GM12878 (cell line): ENCODE measurements around the gene SSRP1. TPM values are rescaled to one million over a fixed set of nuclear protein-coding genes. Genes with fewer than 3 reads are reported as not detected.

Source experiments
- ATAC-seq: fragments of 200-7000 bp; cut with Tn5 transposase; 3 replicates; pipeline ENCODE4 v1.9.1; 2020; ENCODE audit warnings: mild to moderate bottlenecking, moderate library complexity
- BruUV-seq: library from RNA; stranded (reverse); fragments of 400-500 nt; replicated peaks from 2 replicates; lab custom pipeline; 2021; lab: Mats Ljungman, UMichigan
- CTCF ChIA-PET: fragments of 300-600 bp; sonication (Branson Sonifier 250); formaldehyde crosslinking; extraction: SDS; loops from one replicate; lab custom pipeline; 2021; ENCODE audit warnings: inconsistent platforms; lab: Yijun Ruan, JAX
- POLR2A ChIA-PET: fragments of 350-600 bp; formaldehyde crosslinking; extraction: SDS; loops from one replicate; lab custom pipeline; 2021; ENCODE audit warnings: inconsistent platforms; lab: Charles Lee
- RAD21 ChIA-PET: fragments of 300-600 bp; sonication (Branson Sonifier 250); formaldehyde crosslinking; loops from one replicate; lab custom pipeline; 2023; ENCODE audit warnings: antibody characterized with exemption; ENCODE audit not compliant: unreplicated experiment; lab: Charles Lee
- SMC1A ChIA-PET: fragments of 300-600 bp; sonication (Branson Sonifier 250); formaldehyde crosslinking; loops from one replicate; lab custom pipeline; 2023; ENCODE audit not compliant: unreplicated experiment, uncharacterized antibody; lab: Charles Lee
- DNase-seq: peaks from one replicate; pipeline ENCODE4 v3.0.0-alpha.2; 2011; ENCODE audit warnings: low read depth, low spot score
- FAIRE-seq: peaks from 3 replicates; lab custom pipeline; 2011; peaks lifted over from hg19 to GRCh38; lab: Jason Lieb, UNC
- H2AFZ ChIP-seq: 2 replicates; pipeline ENCODE4 v1.6.0; 2011; ENCODE audit warnings: low read depth, low read length, control low read depth; ENCODE audit not compliant: control insufficient read depth
- H3K27ac ChIP-seq: 2 replicates; pipeline ENCODE4 v1.5.1; 2011; ENCODE audit warnings: control low read depth; ENCODE audit not compliant: control insufficient read depth, insufficient read depth
- H3K27me3 ChIP-seq, 2 experiments: replicated peaks in 1 of 2; 2 replicates each; pipeline versions ENCODE4 v1.6.0 to v1.6.1; 2011; ENCODE audit warnings: low read length in 1 of 2; ENCODE audit not compliant: control insufficient read depth in 2 of 2, insufficient read depth in 2 of 2
- H3K36me3 ChIP-seq, 2 experiments: 2 replicates each; pipeline ENCODE4 v1.5.1; 2011; ENCODE audit warnings: low read length in 1 of 2; ENCODE audit not compliant: control insufficient read depth in 2 of 2, insufficient read depth in 2 of 2
- H3K4me1 ChIP-seq: 2 replicates; pipeline ENCODE4 v1.6.1; 2011; ENCODE audit warnings: mild to moderate bottlenecking, low read length, moderate library complexity, mixed read lengths; ENCODE audit not compliant: control insufficient read depth, insufficient read depth
- H3K4me2 ChIP-seq: 2 replicates; pipeline ENCODE4 v1.6.0; 2011; ENCODE audit warnings: control low read depth; ENCODE audit not compliant: control insufficient read depth, insufficient read depth
- H3K4me3 ChIP-seq: fragments of 200-600 bp; sonication (generic); 2 replicates; pipeline ENCODE4 v1.5.1; 2016
- H3K79me2 ChIP-seq: 2 replicates; pipeline ENCODE4 v1.6.0; 2011; ENCODE audit warnings: low read length; ENCODE audit not compliant: control insufficient read depth, insufficient read depth
- H3K9ac ChIP-seq: 2 replicates; pipeline ENCODE4 v1.8.0; 2011; ENCODE audit warnings: low read length, control low read depth, mixed read lengths; ENCODE audit not compliant: control insufficient read depth, insufficient read depth
- H3K9me3 ChIP-seq: replicated peaks from 3 replicates; pipeline ENCODE4 v1.5.1; 2011; ENCODE audit warnings: mild to moderate bottlenecking, low read length; ENCODE audit not compliant: control insufficient read depth, insufficient read depth
- H4K20me1 ChIP-seq: 2 replicates; pipeline ENCODE4 v1.6.0; 2011; ENCODE audit not compliant: control insufficient read depth, insufficient read depth
- BCLAF1 ChIP-seq: fragments of 450-650 bp; IDR thresholded peaks from 2 replicates; pipeline ENCODE4 v1.6.1; 2017; ENCODE audit warnings: antibody characterized with exemption, mild to moderate bottlenecking, moderate library complexity
- CREM ChIP-seq: IDR thresholded peaks from 2 replicates; pipeline ENCODE4 v1.6.1; 2014; ENCODE audit warnings: antibody characterized with exemption, low read depth
- IKZF1 ChIP-seq: fragments of 450-650 bp; conservative IDR thresholded peaks from 2 replicates; pipeline ENCODE4 v1.6.1; 2017; ENCODE audit warnings: antibody characterized with exemption, mild to moderate bottlenecking
- KLF5 ChIP-seq: fragments of 450-650 bp; IDR thresholded peaks from 2 replicates; pipeline ENCODE4 v1.6.1; 2014; ENCODE audit warnings: mild to moderate bottlenecking; ENCODE audit not compliant: partially characterized antibody
- MYB ChIP-seq: fragments of 150-350 bp; IDR thresholded peaks from 2 replicates; pipeline ENCODE4 v1.6.1; 2014; ENCODE audit warnings: mild to moderate bottlenecking, low read depth, low read length, borderline replicate concordance
- MYC ChIP-seq: IDR thresholded peaks from 2 replicates; pipeline ENCODE4 v1.6.1; 2011; ENCODE audit warnings: mild to moderate bottlenecking, low read length, moderate library complexity, inconsistent platforms; ENCODE audit not compliant: insufficient read depth, insufficient replicate concordance, insufficient read length, severe bottlenecking
- PAX5 ChIP-seq: IDR thresholded peaks from 2 replicates; pipeline ENCODE4 v1.6.1; 2011; ENCODE audit warnings: low read depth, low read length, borderline replicate concordance
- RUNX3 ChIP-seq: IDR thresholded peaks from 2 replicates; pipeline ENCODE4 v1.6.1; 2012; ENCODE audit warnings: low read length, inconsistent platforms
- SPI1 ChIP-seq: IDR thresholded peaks from 2 replicates; pipeline ENCODE4 v1.6.1; 2011; ENCODE audit warnings: low read depth, mild to moderate bottlenecking, low read length, moderate library complexity, borderline replicate concordance; ENCODE audit not compliant: insufficient read depth
- TCF12 ChIP-seq: IDR thresholded peaks from 2 replicates; pipeline ENCODE4 v1.6.1; 2011; ENCODE audit warnings: low read depth, mild to moderate bottlenecking, low read length
- TCF3 ChIP-seq: IDR thresholded peaks from 2 replicates; pipeline ENCODE4 v1.6.1; 2012; ENCODE audit warnings: low read depth, mild to moderate bottlenecking, low read length, borderline replicate concordance; ENCODE audit not compliant: insufficient read depth
- TCF7 ChIP-seq: IDR thresholded peaks from 2 replicates; pipeline ENCODE4 v1.6.1; 2014; ENCODE audit warnings: antibody characterized with exemption, borderline replicate concordance
- ZBTB4 ChIP-seq: fragments of 450-650 bp; formaldehyde crosslinking; IDR thresholded peaks from 2 replicates; pipeline ENCODE4 v1.4.0; 2022; ENCODE audit warnings: mild to moderate bottlenecking, moderate library complexity
- ZNF207 ChIP-seq: fragments of 450-650 bp; IDR thresholded peaks from 2 replicates; pipeline ENCODE4 v1.6.1; 2014; ENCODE audit warnings: antibody characterized with exemption, mild to moderate bottlenecking, borderline replicate concordance
- WGBS: methylation state at CpG from one replicate; pipeline ENCODE4 v1.1.6; 2016; ENCODE audit warnings: low lambda C conversion rate; ENCODE audit not compliant: insufficient replicate concordance, insufficient coverage; ENCODE audit errors: missing lambda C conversion rate; 5-methylcytosine and 5-hydroxymethylcytosine counted together
- in situ Hi-C: fragments of 300-500 bp; cut with MboI; formaldehyde crosslinking; loops from 9 replicates; pipeline ENCODE4 v1.14.3; 2018; ENCODE audit warnings: mixed read lengths
- intact Hi-C: fragments of 100-400 bp; cut with micrococcal nuclease; formaldehyde crosslinking; loops from one replicate; pipeline ENCODE4 v1.14.2; 2022; ENCODE audit not compliant: unreplicated experiment
- polyA plus RNA-seq, 11 experiments: library from polyadenylated mRNA; depleted of rRNA in 4 of 11; unstranded in 6 of 11; stranded (reverse) in 5 of 11; fragments of >200 nt; fragmentation: Nextera tagmentation in 4 of 11; fragmentation: Illumina TruSeq in 1 of 11; extraction: Ambion mirVana in 4 of 11; extraction: Trizol in 1 of 11; gene quantifications; 1 replicate in 1 of 11; 2 replicates in 10 of 11; pipeline versions ENCODE4 v1.2.1 to v1.2.3, GENCODE V29; 2011 to 2016; ENCODE audit warnings: inconsistent platforms in 2 of 11, missing spikeins in 2 of 11, low read depth in 1 of 11
- total RNA-seq, 4 experiments: library from RNA; depleted of rRNA in 3 of 4; stranded (reverse); fragments of >200 nt in 3 of 4; fragmentation: Illumina TruSeq in 1 of 4; extraction: Trizol in 1 of 4; gene quantifications; 2 replicates each; pipeline versions ENCODE4 v1.2.1 to v1.2.3, GENCODE V29; 2013 to 2021

Gene SSRP1
- total and polyA plus RNA-seq, 10 of the 15 experiments (the other 5 are each of a cell fraction or from before 2014, with no cell fraction given): 73.6 to 279 (median 138) TPM

- TF ChIP-seq MYB: no peak
- TF ChIP-seq SPI1: no peak
- no peak for TF ChIP-seq ZBTB4
- no peak for TF ChIP-seq CREM
- TF ChIP-seq TCF3: no peak
These were observed 46.7 kb downstream of the SSRP1 start (continued) for GRCh38 chr11:57288771-57289579.

- ChIA-PET RAD21 (no interaction called here), POLR2A (no interaction called here), CTCF (no interaction called here), SMC1A (no interaction called here)
- no TSS peak for BruUV-seq
- no peak for DNase-seq
- no peak overlapping the region for H3K4me2 ChIP-seq
- H3K9me3 ChIP-seq: no peaks in the 10 kb centered on the region; the same call in 2 of the 3 replicates
- WGBS: 69% methylated on average over 3 of the region's 3 CpGs
- H3K27ac ChIP-seq: no peak overlapping the region
- H2AFZ ChIP-seq: no peak overlapping the region
- FAIRE-seq: no peak
- H3K9ac ChIP-seq: no peak overlapping the region
- peaks cover 2 to 3% of the 10 kb centered on the region in 2 experiments; a peak in 2 of 4 replicates for H3K27me3 ChIP-seq
- no peaks in the 10 kb centered on the region for H3K79me2 ChIP-seq
- in situ Hi-C loops (no loop called here), intact Hi-C loops (no loop called here)
- H4K20me1 ChIP-seq: no peaks in the 10 kb centered on the region
- H3K4me1 ChIP-seq: no peaks in the 10 kb centered on the region
- ATAC-seq: no peak
- no peaks in the 10 kb centered on the region for H3K36me3 ChIP-seq
- H3K4me3 ChIP-seq: no peak overlapping the region
- TF ChIP-seq IKZF1: no peak
- TF ChIP-seq TCF12: no peak
- no peak for TF ChIP-seq PAX5
- TF ChIP-seq KLF5: no peak
- no peak for TF ChIP-seq TCF7
- TF ChIP-seq MYC: no peak
- no peak for TF ChIP-seq BCLAF1
- no peak for TF ChIP-seq RUNX3
- TF ChIP-seq ZNF207: no peak
These were observed 47.8 kb downstream of the SSRP1 start for GRCh38 chr11:57287884-57288283.
